DOHH2 (cell line): ENCODE data around the gene REEP3.

Experiments
- H3F3A ChIP-seq: fragments of 200-600 bp; sonication (generic), shearing (Covaris generic); 2 replicates; pipeline ENCODE4 v1.6.0; 2016; ENCODE audit warnings: antibody characterized with exemption, mild to moderate bottlenecking; ENCODE audit not compliant: control insufficient read depth, insufficient read depth
- H3K27ac ChIP-seq: fragments of 200-600 bp; sonication (generic); 2 replicates; pipeline ENCODE4 v1.5.1; 2014; ENCODE audit warnings: low read depth, mild to moderate bottlenecking, low read length, moderate library complexity
- H3K27me3 ChIP-seq: fragments of 200-600 bp; sonication (generic); 2 replicates; pipeline ENCODE4 v1.6.1; 2014; ENCODE audit warnings: mild to moderate bottlenecking, low read length, mixed read lengths; ENCODE audit not compliant: control insufficient read depth
- H3K36me3 ChIP-seq: fragments of 200-600 bp; sonication (generic); 2 replicates; pipeline ENCODE4 v1.6.1; 2014; ENCODE audit warnings: mild to moderate bottlenecking, low read length, moderate library complexity, mixed read lengths; ENCODE audit not compliant: control insufficient read depth
- H3K4me1 ChIP-seq: fragments of 200-600 bp; sonication (generic); 2 replicates; pipeline ENCODE4 v1.6.1; 2014; ENCODE audit warnings: mild to moderate bottlenecking, low read length, mixed read lengths; ENCODE audit not compliant: control insufficient read depth
- H3K4me2 ChIP-seq: fragments of 200-600 bp; sonication (generic); 2 replicates; pipeline ENCODE4 v1.6.0; 2014; ENCODE audit warnings: mild to moderate bottlenecking, low read length, moderate library complexity
- H3K4me3 ChIP-seq: fragments of 200-600 bp; sonication (generic); 2 replicates; pipeline ENCODE4 v1.5.1; 2014; ENCODE audit warnings: mild to moderate bottlenecking, low read length, mixed read lengths
- H3K79me2 ChIP-seq: fragments of 200-600 bp; sonication (generic); 2 replicates; pipeline ENCODE4 v1.6.1; 2014; ENCODE audit warnings: mild to moderate bottlenecking, low read length, mixed read lengths; ENCODE audit not compliant: control insufficient read depth
- H3K9me2 ChIP-seq: fragments of 200-600 bp; sonication (generic); replicated peaks from 2 replicates; pipeline ENCODE4 v1.6.1; 2014; ENCODE audit warnings: mild to moderate bottlenecking, low read length, mixed read lengths; ENCODE audit not compliant: control insufficient read depth
- H3K9me3 ChIP-seq: fragments of 200-600 bp; sonication (generic); 2 replicates; pipeline ENCODE4 v1.6.1; 2014; ENCODE audit warnings: antibody characterized with exemption, low read length, mixed read lengths; ENCODE audit not compliant: control insufficient read depth, insufficient read depth
- H4K20me1 ChIP-seq: fragments of 200-600 bp; sonication (generic); 2 replicates; pipeline ENCODE4 v1.6.0; 2014; ENCODE audit warnings: low read depth, mild to moderate bottlenecking, antibody characterized with exemption, low read length, moderate library complexity; ENCODE audit not compliant: control insufficient read depth, insufficient read depth
- CTCF ChIP-seq: fragments of 200-600 bp; sonication (generic); IDR thresholded peaks from one replicate; pipeline ENCODE4 v1.5.1; 2014; ENCODE audit warnings: antibody characterized with exemption, mild to moderate bottlenecking, low read depth, low read length; ENCODE audit not compliant: poor library complexity, severe bottlenecking
- EZH2phosphoT487 ChIP-seq: fragments of 200-600 bp; sonication (generic); IDR thresholded peaks from 2 replicates; pipeline ENCODE4 v1.6.1; 2017; ENCODE audit warnings: borderline replicate concordance, mild to moderate bottlenecking, antibody characterized with exemption, low read length, moderate library complexity, mixed read lengths

Gene REEP3

GRCh38 chr10:63520500-63521415, at the start of gene REEP3:
Gene REEP3 (plus strand): TSS chr10:63521401. CDS start chr10:63521546, 145 bp downstream.
- Histone ChIP-seq H3K4me3 (peak within 1 kb of the TSS; percentile 94), H4K20me1 (no peaks in the 10 kb centered on the region), H3K9me2 (no peaks in the 10 kb centered on the region), H3K27me3 (no peaks in the 10 kb centered on the region), H3K9me3 (no peaks in the 10 kb centered on the region), H3K36me3 (peaks cover 3% of the 10 kb centered on the region; the same call in 1 of the 2 replicates), H3K4me1 (peaks cover 37% of the 10 kb centered on the region), H3K27ac (peak within 1 kb of the TSS; percentile 61), H3K4me2 (peak within 1 kb of the TSS; percentile 90), H3F3A (no peaks in the 10 kb centered on the region), H3K79me2 (peaks cover 95% of the 10 kb centered on the region)
- TF ChIP-seq EZH2phosphoT487 (no peak), CTCF (no peak)

- Histone ChIP-seq H3K27ac (no peak overlapping the region), H3K4me1 (peaks cover 11% of the 10 kb centered on the region), H4K20me1 (peaks cover under 1% of the 10 kb centered on the region; the same call in 1 of the 2 replicates), H3K79me2 (peaks cover 56% of the 10 kb centered on the region), H3K4me2 (no peak overlapping the region), H3K9me3 (no peaks in the 10 kb centered on the region), H3F3A (no peaks in the 10 kb centered on the region; the same call in 1 of the 2 replicates), H3K9me2 (no peaks in the 10 kb centered on the region), H3K36me3 (no peaks in the 10 kb centered on the region), H3K4me3 (no peak overlapping the region), H3K27me3 (no peaks in the 10 kb centered on the region)
- TF ChIP-seq EZH2phosphoT487 (no peak), CTCF (no peak)
Observed at GRCh38 chr10:63474488-63474887, 46.7 kb upstream of the REEP3 start.

GRCh38 chr10:63477927-63478326, 43.3 kb upstream of the REEP3 start:
- Histone ChIP-seq H3K9me3 (no peaks in the 10 kb centered on the region), H3K4me2 (no peak overlapping the region), H3K27me3 (no peaks in the 10 kb centered on the region), H3F3A (no peaks in the 10 kb centered on the region), H3K79me2 (peaks cover 60% of the 10 kb centered on the region), H3K4me1 (peaks cover 10% of the 10 kb centered on the region; the same call in 1 of the 2 replicates), H3K36me3 (no peaks in the 10 kb centered on the region), H3K4me3 (no peak overlapping the region), H3K9me2 (no peaks in the 10 kb centered on the region), H3K27ac (no peak overlapping the region), H4K20me1 (no peaks in the 10 kb centered on the region)
- TF ChIP-seq EZH2phosphoT487 (no peak), CTCF (no peak)
